ENCODE measurements around the gene SPAAR.
A peak's percentile ranks its signal among the peaks of the same experiment; 100 is the strongest.
"Not testable (repeated sequence)": the region's sequence is repeated elsewhere in the genome, so short reads cannot be mapped to it uniquely, and the experiment has no call there.

Gene SPAAR

GRCh38 chr9:35904338-35904737 is 5.0 kb upstream of the SPAAR start:
- no peak for DNase-seq (ENCODE audit: low read depth)

- DNase-seq (ENCODE audit: low read depth): no peak
These were observed 4.1 kb upstream of the SPAAR start for GRCh38 chr9:35905051-35905781.

- DNase-seq (ENCODE audit: low read depth): no peak
These were observed 3.2 kb upstream of the SPAAR start, which contains the start of gene HRCT1 for GRCh38 chr9:35905912-35906679. TSS of gene HRCT1 (plus strand) at chr9:35906202. CDS start at chr9:35906288, 86 bp downstream.

GRCh38 chr9:35906923-35907699 is 2.2 kb upstream of the SPAAR start:
- DNase-seq (ENCODE audit: low read depth): no peak

- DNase-seq (ENCODE audit: low read depth): no peak
These were observed 1.4 kb upstream of the SPAAR start for GRCh38 chr9:35907711-35908503.

GRCh38 chr9:35908504-35909125 is 675 bp upstream of the SPAAR start:
- DNase-seq (ENCODE audit: low read depth): no peak

- DNase-seq (ENCODE audit: low read depth): no peak
These were observed 660 bp downstream of the SPAAR start for GRCh38 chr9:35909687-35910612.

GRCh38 chr9:35910613-35911359 is 1.5 kb downstream of the SPAAR start:
- DNase-seq (ENCODE audit: low read depth): peak; percentile 20

- no peak for DNase-seq (ENCODE audit: low read depth)
These were observed 2.4 kb downstream of the SPAAR start for GRCh38 chr9:35911690-35912089.

- DNase-seq (ENCODE audit: low read depth): no peak
These were observed 3.6 kb downstream of the SPAAR start for GRCh38 chr9:35912791-35913400.

GRCh38 chr9:35913429-35913828 is 4.1 kb downstream of the SPAAR start:
- DNase-seq (ENCODE audit: low read depth): not testable (repeated sequence)

- DNase-seq (ENCODE audit: low read depth): no peak
These were observed 5.1 kb downstream of the SPAAR start for GRCh38 chr9:35914301-35914807.

- DNase-seq (ENCODE audit: low read depth): no peak
These were observed 6.5 kb downstream of the SPAAR start for GRCh38 chr9:35915681-35916294.

GRCh38 chr9:35917261-35917660 is 8.0 kb downstream of the SPAAR start:
- no peak for DNase-seq (ENCODE audit: low read depth)

GRCh38 chr9:35918780-35919179 is 9.5 kb downstream of the SPAAR start:
- no peak for DNase-seq (ENCODE audit: low read depth)

- DNase-seq (ENCODE audit: low read depth): no peak
These were observed 10.1 kb downstream of the SPAAR start for GRCh38 chr9:35919212-35920008.

- DNase-seq (ENCODE audit: low read depth): no peak
These were observed 10.8 kb downstream of the SPAAR start for GRCh38 chr9:35920051-35920620.
